Upper lobe of right lung (tissue), 1 donor: ENCODE measurements around the gene GINS1. TPM values are rescaled to one million over a fixed set of nuclear protein-coding genes. Genes with fewer than 3 reads are reported as not detected.

Source experiments
- ATAC-seq: fragments of 200-7000 bp; cut with Tn5 transposase; one replicate; pipeline ENCODE4 v1.9.1; 2020; ENCODE audit warnings: mild to moderate bottlenecking, moderate library complexity
- DNase-seq: peaks from one replicate; pipeline ENCODE4 v3.0.0-alpha.2; 2020
- H3K27ac ChIP-seq: fragments of 200-600 bp; one replicate; pipeline ENCODE4 v1.8.0; 2022
- H3K27me3 ChIP-seq: fragments of 200-600 bp; one replicate; pipeline ENCODE4 v1.8.0; 2022; ENCODE audit warnings: mild to moderate bottlenecking
- H3K36me3 ChIP-seq: fragments of 200-600 bp; one replicate; pipeline ENCODE4 v1.8.0; 2022
- H3K4me1 ChIP-seq: fragments of 200-600 bp; one replicate; pipeline ENCODE4 v1.8.0; 2022
- H3K4me3 ChIP-seq: fragments of 200-600 bp; one replicate; pipeline ENCODE4 v1.8.0; 2022; ENCODE audit warnings: mild to moderate bottlenecking
- H3K9me3 ChIP-seq: fragments of 200-600 bp; one replicate; pipeline ENCODE4 v1.8.0; 2022
- intact Hi-C: fragments of 100-400 bp; cut with DNase I; formaldehyde crosslinking; loops from one replicate; pipeline ENCODE4 v1.11.0; 2022
- total RNA-seq: library from RNA; stranded (reverse); fragmentation: NEBNext Ultra II Directional; extraction: Animal tissue kit (Norgen Biotek cat#: 25700); gene quantifications from one replicate; pipeline ENCODE4 v1.2.1, GENCODE V29; 2021
- TF ChIP-seq, protein P1 (sequence below): fragments of 200-600 bp; IDR thresholded peaks from one replicate; pipeline ENCODE4 v1.8.0; 2022; ENCODE audit warnings: antibody characterized with exemption
- donor health status: DM: no; HTN: yes; CAD: no; lungs with severe emphysema.

The GINS1 gene
- total RNA-seq, 1 donor from 2014 or later, result 0.55 TPM

DNA sequence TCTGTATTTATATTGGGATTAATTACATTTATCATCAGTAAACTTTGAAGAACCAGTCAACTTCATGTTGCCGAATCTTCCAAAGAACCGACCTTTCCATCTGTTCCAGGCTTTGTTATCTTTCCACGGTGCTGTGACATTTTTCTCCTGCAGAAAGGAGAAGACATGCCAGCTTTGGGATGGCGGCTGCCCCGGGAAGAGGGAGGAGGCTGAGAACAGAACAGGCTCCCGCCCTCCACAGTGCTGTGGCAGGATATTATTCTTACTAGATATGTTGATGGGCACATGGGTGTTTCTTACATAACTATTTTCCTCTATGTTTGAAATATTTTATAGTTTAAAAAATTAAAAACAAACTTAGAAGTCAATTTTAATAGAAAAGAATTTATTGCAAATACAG lies 44.9 kb downstream of the GINS1 start:
- DNase-seq, result no peak
- Histone ChIP-seq H3K27me3 (no peaks in the 10 kb centered on the region), H3K4me3 (no peak overlapping the region), H3K9me3 (no peaks in the 10 kb centered on the region), H3K27ac (no peak overlapping the region), H3K4me1 (no peaks in the 10 kb centered on the region), H3K36me3 (no peaks in the 10 kb centered on the region)
- TF ChIP-seq, protein P1, sequence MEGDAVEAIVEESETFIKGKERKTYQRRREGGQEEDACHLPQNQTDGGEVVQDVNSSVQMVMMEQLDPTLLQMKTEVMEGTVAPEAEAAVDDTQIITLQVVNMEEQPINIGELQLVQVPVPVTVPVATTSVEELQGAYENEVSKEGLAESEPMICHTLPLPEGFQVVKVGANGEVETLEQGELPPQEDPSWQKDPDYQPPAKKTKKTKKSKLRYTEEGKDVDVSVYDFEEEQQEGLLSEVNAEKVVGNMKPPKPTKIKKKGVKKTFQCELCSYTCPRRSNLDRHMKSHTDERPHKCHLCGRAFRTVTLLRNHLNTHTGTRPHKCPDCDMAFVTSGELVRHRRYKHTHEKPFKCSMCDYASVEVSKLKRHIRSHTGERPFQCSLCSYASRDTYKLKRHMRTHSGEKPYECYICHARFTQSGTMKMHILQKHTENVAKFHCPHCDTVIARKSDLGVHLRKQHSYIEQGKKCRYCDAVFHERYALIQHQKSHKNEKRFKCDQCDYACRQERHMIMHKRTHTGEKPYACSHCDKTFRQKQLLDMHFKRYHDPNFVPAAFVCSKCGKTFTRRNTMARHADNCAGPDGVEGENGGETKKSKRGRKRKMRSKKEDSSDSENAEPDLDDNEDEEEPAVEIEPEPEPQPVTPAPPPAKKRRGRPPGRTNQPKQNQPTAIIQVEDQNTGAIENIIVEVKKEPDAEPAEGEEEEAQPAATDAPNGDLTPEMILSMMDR, result no peak
- ATAC-seq, result no peak
- intact Hi-C loops, result no loop called here

DNA sequence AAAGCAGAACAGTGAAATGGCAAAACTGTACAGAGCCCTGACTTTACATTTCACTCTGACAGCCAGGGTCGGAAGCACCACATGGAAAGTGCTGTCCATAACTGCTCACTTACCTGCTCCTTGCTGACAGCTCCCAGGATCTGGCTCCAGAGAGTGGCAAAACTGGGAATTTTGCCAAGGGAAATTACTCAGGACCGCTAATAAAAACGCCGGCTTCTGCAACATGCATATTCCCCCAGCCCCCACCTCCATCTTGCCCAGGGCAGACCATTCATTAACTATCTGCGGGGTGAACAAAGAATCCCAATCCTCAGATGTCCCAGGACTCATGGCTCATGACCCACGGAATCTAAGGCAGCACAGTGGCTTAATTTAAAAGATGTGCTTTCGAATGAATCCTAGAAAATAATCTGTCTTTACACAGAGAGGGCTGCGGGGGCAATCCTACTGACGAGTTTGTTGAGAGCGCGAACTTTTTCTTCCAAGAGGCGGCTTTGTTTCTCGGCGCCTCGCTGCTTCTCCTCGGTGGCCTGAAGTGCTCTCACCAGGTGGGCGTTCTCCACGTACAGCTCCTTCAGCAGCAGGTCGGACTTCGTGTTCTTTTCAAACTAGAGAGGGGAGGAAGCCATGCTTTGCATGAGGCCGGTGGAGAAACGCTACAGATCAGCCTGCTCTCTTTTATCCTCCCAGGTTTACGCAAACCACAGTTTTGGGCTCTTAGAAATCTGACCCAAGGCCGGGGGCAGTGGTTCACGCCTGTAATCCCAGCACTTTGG lies 45.8 kb downstream of the GINS1 start:
- TF ChIP-seq, protein P1, result no peak
- Histone ChIP-seq H3K27ac (no peak overlapping the region), H3K4me1 (no peaks in the 10 kb centered on the region), H3K27me3 (no peaks in the 10 kb centered on the region), H3K4me3 (no peak overlapping the region), H3K9me3 (no peaks in the 10 kb centered on the region), H3K36me3 (no peaks in the 10 kb centered on the region)
- intact Hi-C loops, result no loop called here
- ATAC-seq (no peak), DNase-seq (no peak)

DNA sequence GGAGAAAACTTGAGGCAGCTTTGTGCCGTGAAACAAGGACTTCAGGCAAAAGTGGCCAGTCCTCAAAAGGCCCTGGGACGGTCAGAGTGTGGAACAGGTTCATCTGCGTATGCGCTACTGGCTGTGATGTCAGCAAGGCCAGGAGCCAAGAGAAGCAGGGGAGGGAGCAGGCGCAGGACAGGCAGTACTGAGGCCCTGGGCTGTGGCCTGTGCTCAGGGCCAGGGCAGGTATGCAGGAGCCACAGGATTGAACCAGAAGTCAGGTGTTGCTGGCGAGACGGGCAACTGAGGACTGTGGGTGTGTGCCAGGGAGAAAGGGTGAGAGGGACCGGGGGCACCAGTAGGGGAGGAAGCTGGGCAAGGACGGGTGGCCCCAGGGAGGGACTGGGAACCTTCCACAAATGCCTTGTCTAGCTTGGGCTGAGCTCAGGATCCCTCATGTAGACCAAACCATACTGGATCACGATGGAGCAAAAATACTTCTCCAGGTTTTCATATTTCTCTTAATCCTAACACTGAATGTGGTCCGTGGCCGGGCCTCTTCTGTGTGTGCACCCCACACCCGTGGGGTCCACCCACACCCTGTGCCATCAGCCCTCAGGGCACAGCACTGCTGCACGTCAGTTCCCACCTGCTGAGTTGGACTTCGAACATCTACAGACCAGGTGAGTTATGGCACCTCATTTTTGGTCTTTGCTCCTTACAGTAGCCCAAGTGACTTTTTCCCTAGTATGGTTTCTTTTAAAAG lies 46.9 kb downstream of the GINS1 start:
- Histone ChIP-seq H3K27ac (no peak overlapping the region), H3K27me3 (no peaks in the 10 kb centered on the region), H3K9me3 (no peaks in the 10 kb centered on the region), H3K4me3 (no peak overlapping the region), H3K4me1 (no peaks in the 10 kb centered on the region), H3K36me3 (no peaks in the 10 kb centered on the region)
- intact Hi-C loops, result no loop called here
- ATAC-seq, result no peak
- TF ChIP-seq, protein P1, result no peak
- DNase-seq, result no peak

DNA sequence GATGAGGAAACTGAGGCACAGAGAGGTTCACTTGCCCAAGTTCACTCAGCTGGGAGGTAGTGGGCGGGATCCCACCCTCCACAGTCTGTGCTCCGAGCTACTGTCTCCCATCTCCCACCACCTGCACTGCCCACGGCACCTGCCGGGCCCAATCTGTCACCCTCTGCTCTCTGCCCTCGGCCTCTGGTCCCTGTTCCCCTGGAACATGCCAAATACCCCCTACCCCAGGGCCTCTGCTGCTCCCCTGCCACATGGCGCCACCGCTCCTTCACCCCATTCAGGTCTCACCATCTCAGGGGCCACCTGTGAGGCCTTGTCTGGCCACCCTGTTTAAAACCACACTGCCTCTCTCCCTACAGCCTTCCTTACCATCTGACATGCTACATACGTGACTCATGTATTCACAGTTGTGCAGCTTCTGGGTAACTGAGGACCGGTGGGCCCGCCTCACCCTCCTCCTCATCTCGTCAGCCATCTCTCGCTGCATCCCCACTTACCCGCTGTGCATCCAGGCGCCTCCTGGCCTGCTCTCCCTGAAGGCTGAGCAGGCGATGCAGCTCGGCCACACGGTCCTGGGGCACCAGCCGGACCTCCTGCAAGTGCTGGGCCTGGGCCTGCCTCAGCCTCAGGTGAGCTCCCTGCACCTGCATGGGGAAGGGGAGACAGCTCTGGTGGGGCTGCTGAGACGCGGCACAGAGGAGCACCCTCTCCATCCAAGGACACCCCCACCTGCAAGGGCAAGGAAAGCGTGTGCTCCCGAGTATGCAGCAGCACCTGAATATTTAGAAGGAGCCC lies 50.6 kb downstream of the GINS1 start:
- H3K4me3 ChIP-seq, result no peak overlapping the region
- H3K27me3 ChIP-seq, result no peaks in the 10 kb centered on the region
- H3K36me3 ChIP-seq, result no peaks in the 10 kb centered on the region
- H3K4me1 ChIP-seq, result no peaks in the 10 kb centered on the region
- TF ChIP-seq, protein P1, result no peak
- intact Hi-C loops, result no loop called here
- DNase-seq (no peak), ATAC-seq (no peak)
- no peaks in the 10 kb centered on the region for H3K9me3 ChIP-seq
- no peak overlapping the region for H3K27ac ChIP-seq

DNA sequence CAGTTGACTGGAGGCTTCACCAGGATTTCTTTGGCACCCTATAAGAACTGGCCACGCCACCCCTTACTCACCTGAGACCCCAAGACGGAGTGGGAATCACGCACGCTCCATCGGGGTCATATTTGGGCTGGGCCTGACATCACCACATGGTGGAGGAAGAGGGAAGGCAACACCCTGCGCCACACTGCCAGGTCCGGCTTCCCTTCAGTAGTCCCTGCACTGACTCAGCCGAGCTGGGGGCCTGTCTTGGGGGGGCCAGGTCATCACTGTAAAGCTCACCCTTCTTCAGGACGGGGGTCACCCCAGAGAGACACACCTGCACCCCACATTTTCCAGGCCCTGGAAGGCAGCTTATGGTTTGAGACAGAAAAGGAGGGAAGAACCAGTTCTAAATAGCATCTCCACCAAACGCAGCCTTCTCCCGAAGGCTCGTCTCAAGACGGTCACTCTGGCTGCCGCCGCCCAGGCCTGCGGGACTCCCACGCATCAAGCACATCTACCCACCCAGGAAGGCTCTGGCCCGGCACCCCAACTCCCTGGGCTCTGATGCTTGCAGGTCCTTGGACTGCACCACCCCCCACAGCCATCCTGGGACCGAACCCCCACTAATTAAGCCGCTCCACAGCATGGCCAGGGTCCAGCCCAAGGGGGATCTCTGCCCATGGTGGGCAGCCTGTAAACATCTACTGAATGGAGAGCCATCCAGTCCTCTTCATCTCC lies 51.8 kb downstream of the GINS1 start:
- intact Hi-C loops, result no loop called here
- Histone ChIP-seq H3K27me3 (no peaks in the 10 kb centered on the region), H3K9me3 (no peaks in the 10 kb centered on the region), H3K27ac (no peak overlapping the region), H3K36me3 (no peaks in the 10 kb centered on the region), H3K4me1 (no peaks in the 10 kb centered on the region), H3K4me3 (no peak overlapping the region)
- TF ChIP-seq, protein P1, result no peak
- DNase-seq, result no peak
- ATAC-seq, result no peak
